ENCODE data around the gene DHX34.
"Not testable (repeated sequence)": the region's sequence is repeated elsewhere in the genome, so short reads cannot be mapped to it uniquely, and the experiment has no call there.

Gene DHX34

DNA sequence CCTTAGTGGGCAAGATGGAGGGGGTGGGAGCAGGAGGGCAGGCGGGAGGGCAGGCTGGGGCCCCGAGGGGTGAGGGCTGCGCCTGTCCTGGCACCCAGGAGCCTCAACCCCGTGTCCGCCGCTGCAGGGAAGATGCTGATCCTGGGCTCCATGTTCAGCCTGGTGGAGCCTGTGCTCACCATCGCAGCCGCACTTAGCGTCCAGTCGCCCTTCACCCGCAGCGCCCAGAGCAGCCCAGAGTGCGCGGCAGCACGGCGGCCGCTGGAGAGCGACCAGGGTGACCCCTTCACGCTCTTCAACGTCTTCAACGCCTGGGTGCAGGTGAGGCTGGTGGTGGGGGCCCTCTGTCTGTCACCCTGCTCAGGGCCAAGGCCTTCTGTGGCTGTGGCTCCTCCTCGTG is 23.5 kb downstream of the DHX34 start:
- DNase-seq, result no peak

GRCh38 chr19:47373246-47374240 is 24.4 kb downstream of the DHX34 start:
- DNase-seq, result no peak

DNA sequence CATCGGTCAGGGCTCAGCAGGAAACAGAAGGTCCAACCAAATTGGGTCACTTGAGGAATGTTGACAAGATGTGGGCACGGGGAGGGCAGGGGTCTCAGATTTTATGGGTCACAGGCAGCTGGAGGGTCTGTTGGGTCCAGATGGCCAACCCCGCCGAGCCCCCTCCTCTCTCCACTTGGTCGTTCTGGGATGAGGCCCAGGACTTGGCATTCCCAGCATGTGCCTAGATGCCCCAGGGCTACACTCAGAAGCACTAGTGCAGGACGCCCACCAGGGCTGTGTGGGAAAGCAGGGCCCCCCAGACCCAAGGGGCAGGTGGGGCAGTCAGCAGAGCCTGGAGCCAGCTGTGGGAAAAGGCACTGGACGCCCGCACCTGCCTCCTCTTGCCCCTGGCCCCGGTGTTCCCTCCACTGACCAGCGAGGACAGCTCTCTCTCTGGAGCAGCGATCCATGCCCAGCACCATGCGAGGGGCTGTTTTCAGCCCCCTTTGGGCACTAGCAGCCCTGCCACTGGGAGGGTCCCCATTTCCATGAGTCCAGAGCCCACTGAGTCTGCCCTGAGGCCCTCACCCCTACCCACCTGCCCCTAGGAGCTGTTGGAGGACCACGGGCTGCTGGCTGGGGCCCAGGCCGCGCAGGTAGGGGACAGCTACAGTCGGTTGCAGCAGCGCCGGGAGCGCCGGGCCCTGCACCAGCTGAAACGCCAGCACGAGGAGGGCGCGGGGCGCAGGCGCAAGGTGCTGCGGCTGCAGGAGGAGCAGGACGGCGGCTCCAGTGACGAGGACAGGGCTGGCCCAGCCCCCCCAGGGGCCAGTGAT is 26.0 kb downstream of the DHX34 start:
- DNase-seq, result no peak

- DNase-seq, result no peak
These were observed 26.8 kb downstream of the DHX34 start for GRCh38 chr19:47375694-47376588.

GRCh38 chr19:47376589-47377144 is 27.6 kb downstream of the DHX34 start:
- no peak for DNase-seq

- no peak for DNase-seq
These were observed 28.1 kb downstream of the DHX34 start for GRCh38 chr19:47377208-47377701.

DNA sequence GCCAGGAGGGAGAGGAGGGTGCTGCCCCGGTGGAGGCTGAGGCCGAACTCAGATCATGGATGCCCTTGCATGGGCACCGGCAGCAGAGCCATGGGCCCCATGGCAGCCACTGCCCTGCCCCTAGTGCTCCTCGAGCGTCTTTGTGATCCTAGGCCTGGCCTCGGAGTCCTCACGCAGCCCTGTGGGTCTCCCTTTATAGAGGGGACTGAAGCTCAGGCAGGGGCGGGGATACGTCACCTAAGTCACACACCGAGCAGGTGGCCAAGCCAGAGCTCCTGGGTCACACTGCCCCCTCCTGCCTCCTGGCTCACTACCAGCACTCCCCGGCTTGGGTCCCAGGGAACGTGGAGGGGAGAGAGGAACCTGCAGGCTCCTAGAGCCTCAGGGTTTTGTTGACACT is 28.7 kb downstream of the DHX34 start:
- no peak for DNase-seq

- DNase-seq, result no peak
These were observed 29.1 kb downstream of the DHX34 start for GRCh38 chr19:47378246-47378645.

DNA sequence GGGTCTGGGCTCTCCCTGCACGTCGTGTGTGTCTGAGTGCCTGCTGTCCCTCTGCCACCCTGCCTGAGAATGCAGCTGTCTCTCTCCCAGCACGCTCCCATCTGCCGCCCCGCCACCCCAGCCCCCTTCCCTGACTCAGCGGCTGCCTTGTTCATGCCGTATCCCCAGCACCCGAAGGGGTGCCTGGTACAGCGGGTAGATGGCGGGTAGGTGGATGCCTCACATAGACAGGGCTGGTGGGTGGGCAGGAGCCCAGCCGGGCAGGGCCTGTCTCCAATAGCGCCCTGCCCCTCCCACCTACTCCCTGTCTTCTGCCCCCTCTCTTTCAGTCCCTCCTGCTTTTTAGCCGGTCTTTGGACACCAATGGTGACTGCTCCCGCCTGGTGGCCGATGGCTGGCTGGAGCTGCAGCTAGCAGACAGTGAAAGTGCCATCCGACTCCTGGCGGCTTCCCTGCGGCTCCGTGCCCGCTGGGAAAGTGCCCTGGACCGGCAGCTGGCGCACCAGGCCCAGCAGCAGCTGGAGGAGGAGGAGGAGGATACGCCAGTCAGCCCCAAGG is 30.3 kb downstream of the DHX34 start:
- DNase-seq, result no peak

GRCh38 chr19:47380559-47380958 is 31.4 kb downstream of the DHX34 start:
- no peak for DNase-seq

DNA sequence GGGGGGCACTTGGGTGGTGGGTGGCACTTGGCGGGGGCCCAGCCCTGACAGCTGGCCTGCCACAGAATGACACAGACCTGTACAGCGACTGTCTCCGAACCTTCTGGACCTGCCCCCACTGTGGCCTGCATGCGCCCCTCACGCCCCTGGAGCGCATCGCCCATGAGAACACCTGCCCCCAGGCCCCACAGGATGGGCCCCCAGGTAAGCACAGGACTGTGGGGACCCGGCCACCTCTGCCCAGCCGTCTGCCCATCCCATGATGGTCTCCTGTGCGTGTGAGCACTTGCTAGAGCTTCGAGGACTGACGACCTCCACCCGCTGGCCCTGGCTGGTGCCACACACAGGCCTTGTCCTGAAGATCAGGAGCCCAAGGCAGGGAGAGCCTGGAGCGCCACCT is 32.0 kb downstream of the DHX34 start:
- no peak for DNase-seq

DNA sequence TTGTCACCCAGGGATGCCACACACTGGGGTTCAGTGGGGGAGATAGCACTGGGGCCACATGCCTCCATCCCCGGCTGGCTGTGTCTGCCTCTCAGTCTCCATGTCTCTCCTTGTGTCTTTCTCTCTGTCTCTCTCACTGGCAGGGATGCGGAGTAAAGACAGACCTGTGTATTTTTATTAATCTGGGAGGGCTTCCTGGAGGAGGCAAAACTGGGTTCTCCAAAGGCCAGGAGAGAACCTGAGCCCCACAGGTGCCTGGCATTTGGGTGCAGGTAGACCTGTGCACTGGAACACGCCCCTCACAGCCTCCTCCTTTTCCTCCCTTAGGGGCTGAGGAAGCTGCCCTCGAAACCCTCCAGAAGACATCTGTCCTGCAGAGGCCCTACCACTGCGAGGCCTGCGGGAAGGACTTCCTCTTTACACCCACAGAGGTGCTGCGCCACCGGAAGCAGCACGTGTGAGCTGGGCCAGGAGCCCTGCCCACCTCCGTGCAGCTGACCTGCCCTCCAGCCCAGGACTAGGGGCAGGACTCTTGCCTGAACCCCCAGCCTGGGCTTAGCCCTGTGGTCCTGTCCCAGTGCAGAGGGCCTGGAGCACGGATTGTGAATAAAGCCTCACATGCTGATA is 32.7 kb downstream of the DHX34 start:
- DNase-seq, result no peak

DNA sequence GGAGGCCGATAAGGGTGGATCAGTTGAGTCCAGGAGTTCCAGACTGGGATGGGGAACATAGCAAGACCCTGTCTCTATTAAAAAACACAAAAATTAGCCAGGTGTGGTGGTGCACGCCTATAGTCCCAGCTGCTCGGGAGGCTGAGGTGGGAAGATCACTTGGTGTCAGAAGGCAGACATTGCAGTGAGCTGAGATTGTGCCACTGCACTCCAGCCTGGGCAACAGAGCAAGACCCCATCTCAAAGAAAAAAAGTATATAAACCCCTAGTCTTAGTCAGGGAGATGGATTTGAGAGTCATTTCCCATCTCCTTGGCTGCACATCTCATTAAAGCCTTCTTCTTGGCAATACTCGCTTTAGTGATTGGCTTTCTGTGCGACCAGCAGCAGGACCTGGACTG is 34.8 kb downstream of the DHX34 start:
- not testable (repeated sequence) for DNase-seq

- DNase-seq, result not testable (repeated sequence)
These were observed 35.4 kb downstream of the DHX34 start for GRCh38 chr19:47384533-47384932.

DNA sequence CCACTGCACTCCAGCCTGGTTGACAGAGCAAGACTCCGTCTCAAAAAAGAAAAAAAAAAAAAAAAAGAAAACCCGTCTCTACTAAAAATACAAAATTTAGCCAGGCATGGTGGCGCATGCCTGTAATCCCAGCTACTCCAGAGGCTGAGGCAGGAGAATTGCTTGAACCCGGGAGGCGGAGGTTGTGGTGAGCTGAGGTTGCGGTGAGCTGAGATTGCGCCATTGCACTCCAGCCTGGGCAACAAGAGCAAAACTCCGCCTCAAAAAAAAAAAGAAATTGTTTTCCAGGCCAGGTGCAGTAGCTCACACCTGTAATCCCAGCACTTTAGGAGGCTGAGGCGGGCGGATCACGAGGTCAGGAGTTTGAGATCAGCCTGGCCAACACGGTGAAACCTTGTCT is 37.5 kb downstream of the DHX34 start:
- not testable (repeated sequence) for DNase-seq

GRCh38 chr19:47387623-47388022 is 38.5 kb downstream of the DHX34 start:
- not testable (repeated sequence) for DNase-seq

GRCh38 chr19:47388721-47389120 is 39.6 kb downstream of the DHX34 start:
- DNase-seq, result not testable (repeated sequence)

- no peak for DNase-seq
These were observed 40.0 kb downstream of the DHX34 start for GRCh38 chr19:47389150-47389556.

- DNase-seq, result no peak
These were observed 41.7 kb downstream of the DHX34 start for GRCh38 chr19:47390533-47391488.
